ENCODE data around the gene KRTAP2-1. TPM values are rescaled to one million over a fixed set of nuclear protein-coding genes. Genes with fewer than 3 reads are reported as not detected.
"Not testable (repeated sequence)": the region's sequence is repeated elsewhere in the genome, so short reads cannot be mapped to it uniquely, and the experiment has no call there.

The KRTAP2-1 gene
- total RNA-seq, 4 donors from 2014 or later: not detected

DNA sequence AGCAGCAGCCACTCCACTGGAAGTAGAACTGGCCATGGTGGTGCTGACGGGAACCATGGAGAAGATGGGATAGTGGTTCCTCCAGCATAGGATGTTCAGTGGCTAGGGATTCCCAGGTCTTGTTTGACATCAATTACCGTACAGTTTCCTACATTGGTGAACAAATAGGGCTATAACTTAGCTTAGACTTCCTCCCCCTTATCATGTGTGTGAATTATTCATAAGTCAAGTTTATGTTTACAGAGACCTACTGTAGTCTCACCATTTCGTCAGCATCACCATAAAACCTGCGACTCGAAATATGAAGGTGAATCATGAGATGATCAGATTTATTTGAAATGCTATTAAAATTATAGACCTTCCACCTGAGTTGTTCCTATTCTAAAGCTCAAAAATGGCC is 11.6 kb upstream of the KRTAP2-1 start:
- Histone ChIP-seq H3K9me3 (peaks cover 0 to 7% (median 0%) of the 10 kb centered on the region in 3 donors), H3K27ac (no peak overlapping the region), H3K4me3 (no peak overlapping the region), H3K36me3 (no peaks in the 10 kb centered on the region), H3K4me1 (no peaks in the 10 kb centered on the region), H3K27me3 (peaks cover 30% of the 10 kb centered on the region)
- TF ChIP-seq EP300 (IDR thresholded peaks at IDR 0.05) (no peak), POLR2AphosphoS5 (IDR thresholded peaks at IDR 0.05) (no peak), POLR2A (IDR thresholded peaks at IDR 0.05) (no peak)
- TF ChIP-seq, protein P1, sequence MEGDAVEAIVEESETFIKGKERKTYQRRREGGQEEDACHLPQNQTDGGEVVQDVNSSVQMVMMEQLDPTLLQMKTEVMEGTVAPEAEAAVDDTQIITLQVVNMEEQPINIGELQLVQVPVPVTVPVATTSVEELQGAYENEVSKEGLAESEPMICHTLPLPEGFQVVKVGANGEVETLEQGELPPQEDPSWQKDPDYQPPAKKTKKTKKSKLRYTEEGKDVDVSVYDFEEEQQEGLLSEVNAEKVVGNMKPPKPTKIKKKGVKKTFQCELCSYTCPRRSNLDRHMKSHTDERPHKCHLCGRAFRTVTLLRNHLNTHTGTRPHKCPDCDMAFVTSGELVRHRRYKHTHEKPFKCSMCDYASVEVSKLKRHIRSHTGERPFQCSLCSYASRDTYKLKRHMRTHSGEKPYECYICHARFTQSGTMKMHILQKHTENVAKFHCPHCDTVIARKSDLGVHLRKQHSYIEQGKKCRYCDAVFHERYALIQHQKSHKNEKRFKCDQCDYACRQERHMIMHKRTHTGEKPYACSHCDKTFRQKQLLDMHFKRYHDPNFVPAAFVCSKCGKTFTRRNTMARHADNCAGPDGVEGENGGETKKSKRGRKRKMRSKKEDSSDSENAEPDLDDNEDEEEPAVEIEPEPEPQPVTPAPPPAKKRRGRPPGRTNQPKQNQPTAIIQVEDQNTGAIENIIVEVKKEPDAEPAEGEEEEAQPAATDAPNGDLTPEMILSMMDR (IDR thresholded peaks at IDR 0.05): no peak
- no peak for ATAC-seq
- WGBS, 2 donors (ENCODE audit: low coverage in 1 of 2): 80 to 89% methylated on average over 4 of the region's 5 CpGs

DNA sequence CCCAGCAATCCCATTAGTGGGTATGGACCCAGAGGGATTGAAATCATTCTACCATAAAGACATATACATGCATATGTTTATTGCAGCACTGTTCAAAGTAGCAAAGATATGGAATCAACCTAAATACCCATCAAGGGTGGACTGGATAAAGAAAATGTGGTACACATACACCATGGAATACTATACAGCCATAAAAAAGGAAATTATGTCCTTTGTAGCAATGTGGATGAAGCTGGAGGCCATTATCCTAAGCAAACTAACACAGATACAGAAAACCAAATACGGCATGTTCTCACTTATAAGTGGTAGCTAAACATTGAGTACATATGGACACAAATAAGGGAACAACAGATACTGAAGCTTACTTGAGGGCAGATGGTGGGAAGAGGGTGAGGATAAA is 10.4 kb upstream of the KRTAP2-1 start:
- Histone ChIP-seq H3K4me3 (no peak overlapping the region), H3K9me3 (peaks cover 0 to 11% (median 0%) of the 10 kb centered on the region in 3 donors), H3K36me3 (no peaks in the 10 kb centered on the region), H3K27me3 (peaks cover 30% of the 10 kb centered on the region), H3K27ac (no peak overlapping the region), H3K4me1 (no peaks in the 10 kb centered on the region)
- no peak for ATAC-seq
- 86 to 100% methylated on average over 1 of the region's 1 CpG for WGBS, 2 donors (ENCODE audit: low coverage in 1 of 2)
- TF ChIP-seq POLR2A (IDR thresholded peaks at IDR 0.05) (no peak), EP300 (IDR thresholded peaks at IDR 0.05) (no peak), POLR2AphosphoS5 (IDR thresholded peaks at IDR 0.05) (no peak)
- TF ChIP-seq, protein P1 (IDR thresholded peaks at IDR 0.05): no peak

DNA sequence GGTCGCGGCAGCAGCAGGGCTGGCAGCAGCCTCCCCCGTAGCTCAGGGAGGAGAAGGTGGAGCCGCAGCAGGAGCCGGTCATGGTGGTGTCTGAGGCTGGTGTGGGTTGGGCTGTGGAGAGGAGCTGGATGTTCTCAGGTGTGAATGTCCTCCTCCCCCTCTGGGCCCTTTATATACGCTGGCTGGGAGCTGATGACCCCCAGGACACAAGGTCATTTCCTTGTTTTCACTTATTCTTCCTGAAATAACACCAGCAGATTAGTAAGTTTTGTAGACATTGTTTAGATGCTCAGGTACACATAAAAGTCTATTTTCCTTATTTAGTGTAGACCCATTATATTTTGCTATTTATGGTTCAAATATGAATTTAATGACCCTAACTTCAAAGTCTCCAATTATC is 8.0 kb upstream of the KRTAP2-1 start, which contains the start of gene KRTAP2-2:
Gene KRTAP2-2 (minus strand): TSS at position 101 of the 400 bp plus-strand sequence. CDS start 19 bp downstream, at position 82.
- not testable (repeated sequence) for H3K36me3 ChIP-seq, ATAC-seq, H3K27ac ChIP-seq, H3K4me3 ChIP-seq, H3K4me1 ChIP-seq
- 30% methylated on average over 1 of the region's 6 CpGs; no CpG with 5 or more reads in 1 of the 2 donors for WGBS, 2 donors (ENCODE audit: low coverage in 1 of 2)
- peaks cover 32% of the 10 kb centered on the region for H3K27me3 ChIP-seq
- H3K9me3 ChIP-seq: peaks cover 0 to 11% (median 0%) of the 10 kb centered on the region in 3 donors

DNA sequence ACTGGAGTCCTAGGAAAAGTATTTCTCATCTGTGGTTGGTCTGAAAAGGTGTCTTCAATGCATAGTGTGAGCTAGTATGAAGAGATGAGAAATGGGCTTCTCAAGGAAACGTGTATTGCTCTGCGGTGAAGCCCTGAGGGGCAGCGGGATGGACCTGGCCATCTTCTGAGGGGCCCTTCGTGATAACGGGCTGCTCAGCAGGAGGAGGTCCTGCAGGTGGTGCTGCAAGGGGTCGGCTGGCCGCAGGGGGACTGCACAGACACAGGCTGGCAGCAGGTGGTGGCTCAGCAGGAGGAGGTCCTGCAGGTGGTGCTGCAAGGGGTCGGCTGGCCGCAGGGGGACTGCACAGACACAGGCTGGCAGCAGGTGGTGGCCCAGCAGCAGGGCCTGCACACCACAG is 7.4 kb upstream of the KRTAP2-1 start:
- H3K4me3 ChIP-seq, H3K36me3 ChIP-seq, H3K4me1 ChIP-seq, H3K27ac ChIP-seq, ATAC-seq: not testable (repeated sequence)
- peaks cover 31% of the 10 kb centered on the region for H3K27me3 ChIP-seq
- H3K9me3 ChIP-seq: peaks cover 0 to 11% (median 0%) of the 10 kb centered on the region in 3 donors
- WGBS, 2 donors (ENCODE audit: low coverage in 1 of 2): 40% methylated on average over 1 of the region's 9 CpGs; no CpG with 5 or more reads in 1 of the 2 donors

DNA sequence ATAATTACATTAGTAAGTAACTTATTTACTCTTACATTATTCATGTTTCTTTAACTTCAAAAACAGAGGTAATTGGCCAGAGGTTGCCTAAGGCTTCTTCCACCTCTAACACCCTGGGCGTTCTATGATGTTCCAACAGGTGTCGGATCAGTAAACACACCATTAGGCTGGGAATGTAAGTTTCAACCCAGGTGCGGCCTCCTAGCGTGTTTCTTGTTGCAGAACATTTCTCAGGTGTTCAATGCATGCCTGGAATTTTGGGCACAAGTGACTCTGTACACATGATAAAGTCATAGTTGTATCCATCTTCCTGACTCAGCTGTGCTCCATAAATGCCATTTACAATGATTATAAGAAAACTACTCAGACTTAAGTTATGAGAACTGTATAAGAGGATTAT is 6.9 kb upstream of the KRTAP2-1 start:
- 90 to 94% methylated on average over 4 of the region's 4 CpGs for WGBS, 2 donors (ENCODE audit: low coverage in 1 of 2)
- Histone ChIP-seq H3K4me3 (no peak overlapping the region), H3K4me1 (no peaks in the 10 kb centered on the region), H3K27me3 (peaks cover 27% of the 10 kb centered on the region), H3K9me3 (peaks cover 0 to 11% (median 0%) of the 10 kb centered on the region in 3 donors), H3K27ac (no peak overlapping the region), H3K36me3 (no peaks in the 10 kb centered on the region)
- no peak for ATAC-seq
- TF ChIP-seq POLR2AphosphoS5 (IDR thresholded peaks at IDR 0.05): no peak

DNA sequence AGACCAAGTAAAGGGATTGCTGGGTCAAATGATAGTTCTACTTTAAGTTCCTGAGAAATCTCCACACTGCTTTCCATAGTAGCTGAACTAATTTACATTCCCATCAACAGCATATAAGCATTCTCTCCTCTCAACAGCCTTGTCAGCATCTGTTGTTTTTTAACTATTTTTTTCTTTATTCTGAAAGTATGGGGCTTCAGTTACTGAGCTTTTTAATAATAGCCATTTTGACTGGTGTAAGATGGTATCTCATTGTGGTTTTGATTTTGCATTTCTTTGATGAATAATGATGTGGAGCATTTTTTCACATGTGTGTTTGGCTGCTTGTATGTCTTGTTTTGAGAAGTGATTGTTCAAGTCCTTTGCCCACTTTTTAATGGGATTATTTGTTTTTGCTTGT is 5.5 kb upstream of the KRTAP2-1 start:
- Histone ChIP-seq H3K4me1 (no peaks in the 10 kb centered on the region), H3K9me3 (peaks cover 0 to 7% (median 0%) of the 10 kb centered on the region in 3 donors), H3K4me3 (no peak overlapping the region), H3K27ac (no peak overlapping the region), H3K36me3 (no peaks in the 10 kb centered on the region), H3K27me3 (peaks cover 28% of the 10 kb centered on the region)
- no peak for ATAC-seq
- TF ChIP-seq, protein P1 (IDR thresholded peaks at IDR 0.05): no peak
- TF ChIP-seq POLR2A (IDR thresholded peaks at IDR 0.05): no peak
- no peak for TF ChIP-seq POLR2AphosphoS5 (IDR thresholded peaks at IDR 0.05)
- no peak for TF ChIP-seq EP300 (IDR thresholded peaks at IDR 0.05)

Data from gastroesophageal sphincter (tissue), 4 donors.